ENCODE measurements around the gene UNC5C.

GRCh38 chr4:95361696-95361965, 187.1 kb downstream of the UNC5C start:
- no peak for TF ChIP-seq POLR2A (IDR thresholded peaks at IDR 0.05)
- TF ChIP-seq POLR2AphosphoS5 (IDR thresholded peaks at IDR 0.05; ENCODE audit: insufficient read depth in 1 of 2, low read depth in 1 of 2) = no peak

All from vagina (tissue), 2 donors.